Ishikawa (cell line): ENCODE measurements around the gene GAS2L1.

Source experiments
- CEBPB ChIP-seq: IDR thresholded peaks from 2 replicates; pipeline ENCODE4 v1.6.1; 2012
- CREB1 ChIP-seq: IDR thresholded peaks from 2 replicates; pipeline ENCODE4 v1.6.1; 2012; ENCODE audit warnings: low read depth
- EGR1 ChIP-seq: IDR thresholded peaks from 2 replicates; pipeline ENCODE4 v1.6.1; 2012
- EP300 ChIP-seq: IDR thresholded peaks from 2 replicates; pipeline ENCODE4 v1.6.1; 2012; ENCODE audit warnings: borderline replicate concordance
- FOXM1 ChIP-seq: IDR thresholded peaks from 2 replicates; pipeline ENCODE4 v1.6.1; 2012; ENCODE audit warnings: low read depth, borderline replicate concordance
- MAX ChIP-seq: IDR thresholded peaks from 2 replicates; pipeline ENCODE4 v1.6.1; 2012
- NFIC ChIP-seq: IDR thresholded peaks from 2 replicates; pipeline ENCODE4 v1.6.1; 2012
- RAD21 ChIP-seq: IDR thresholded peaks from 2 replicates; pipeline ENCODE4 v1.6.1; 2012; ENCODE audit warnings: low read depth
- REST ChIP-seq: IDR thresholded peaks from 2 replicates; pipeline ENCODE4 v1.6.1; 2012; ENCODE audit warnings: low read depth, mild to moderate bottlenecking
- TAF1 ChIP-seq: IDR thresholded peaks from 2 replicates; pipeline ENCODE4 v1.6.1; 2012; ENCODE audit warnings: low read depth, mild to moderate bottlenecking
- TCF12 ChIP-seq: IDR thresholded peaks from 2 replicates; pipeline ENCODE4 v1.6.1; 2012; ENCODE audit warnings: low read depth
- TEAD4 ChIP-seq: IDR thresholded peaks from 2 replicates; pipeline ENCODE4 v1.6.1; 2012
- YY1 ChIP-seq: IDR thresholded peaks from 2 replicates; pipeline ENCODE4 v1.6.1; 2012; ENCODE audit warnings: low read depth
- ZBTB7A ChIP-seq: IDR thresholded peaks from 2 replicates; pipeline ENCODE4 v1.6.1; 2012; ENCODE audit warnings: low read depth
- TF ChIP-seq, protein P1 (sequence below): IDR thresholded peaks from 2 replicates; pipeline ENCODE4 v1.6.1; 2012

GAS2L1 gene

GRCh38 chr22:29327089-29327764 lies 20.8 kb downstream of the GAS2L1 start:
- TF ChIP-seq MAX = no peak
- TF ChIP-seq YY1 = no peak
- no peak for TF ChIP-seq TAF1
- no peak for TF ChIP-seq EP300
- no peak for TF ChIP-seq CREB1
- TF ChIP-seq RAD21 = no peak
- TF ChIP-seq, protein P1, sequence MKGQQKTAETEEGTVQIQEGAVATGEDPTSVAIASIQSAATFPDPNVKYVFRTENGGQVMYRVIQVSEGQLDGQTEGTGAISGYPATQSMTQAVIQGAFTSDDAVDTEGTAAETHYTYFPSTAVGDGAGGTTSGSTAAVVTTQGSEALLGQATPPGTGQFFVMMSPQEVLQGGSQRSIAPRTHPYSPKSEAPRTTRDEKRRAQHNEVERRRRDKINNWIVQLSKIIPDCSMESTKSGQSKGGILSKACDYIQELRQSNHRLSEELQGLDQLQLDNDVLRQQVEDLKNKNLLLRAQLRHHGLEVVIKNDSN = no peak
- TF ChIP-seq CEBPB = no peak
- TF ChIP-seq EGR1 = no peak
- no peak for TF ChIP-seq ZBTB7A
- TF ChIP-seq REST = no peak
- TF ChIP-seq FOXM1 = no peak
- no peak for TF ChIP-seq NFIC
- no peak for TF ChIP-seq TEAD4
- no peak for TF ChIP-seq TCF12

DNA sequence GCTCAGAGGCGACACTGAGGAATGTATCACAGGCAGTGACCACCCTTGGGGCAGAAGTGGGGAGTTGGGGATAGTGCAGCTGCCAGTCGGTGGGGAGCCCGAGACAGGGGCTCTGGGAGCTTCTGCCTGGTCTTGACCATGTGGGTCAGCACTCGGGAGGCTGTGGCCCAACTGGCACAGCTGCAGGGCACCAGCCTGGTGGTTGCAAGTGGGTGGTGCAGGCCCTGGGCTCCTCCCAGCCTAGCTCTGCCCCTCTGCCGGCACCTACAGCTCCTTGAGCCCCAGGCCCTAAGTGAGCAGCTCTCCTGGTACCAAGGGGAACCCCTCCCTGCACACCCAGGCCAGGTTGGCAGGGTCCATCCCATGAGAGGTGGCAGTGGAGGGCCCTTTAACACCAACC lies 21.6 kb downstream of the GAS2L1 start:
- TF ChIP-seq ZBTB7A (no peak), EGR1 (no peak), CEBPB (no peak), CREB1 (no peak), REST (no peak), TEAD4 (no peak), TAF1 (no peak), NFIC (no peak)

DNA sequence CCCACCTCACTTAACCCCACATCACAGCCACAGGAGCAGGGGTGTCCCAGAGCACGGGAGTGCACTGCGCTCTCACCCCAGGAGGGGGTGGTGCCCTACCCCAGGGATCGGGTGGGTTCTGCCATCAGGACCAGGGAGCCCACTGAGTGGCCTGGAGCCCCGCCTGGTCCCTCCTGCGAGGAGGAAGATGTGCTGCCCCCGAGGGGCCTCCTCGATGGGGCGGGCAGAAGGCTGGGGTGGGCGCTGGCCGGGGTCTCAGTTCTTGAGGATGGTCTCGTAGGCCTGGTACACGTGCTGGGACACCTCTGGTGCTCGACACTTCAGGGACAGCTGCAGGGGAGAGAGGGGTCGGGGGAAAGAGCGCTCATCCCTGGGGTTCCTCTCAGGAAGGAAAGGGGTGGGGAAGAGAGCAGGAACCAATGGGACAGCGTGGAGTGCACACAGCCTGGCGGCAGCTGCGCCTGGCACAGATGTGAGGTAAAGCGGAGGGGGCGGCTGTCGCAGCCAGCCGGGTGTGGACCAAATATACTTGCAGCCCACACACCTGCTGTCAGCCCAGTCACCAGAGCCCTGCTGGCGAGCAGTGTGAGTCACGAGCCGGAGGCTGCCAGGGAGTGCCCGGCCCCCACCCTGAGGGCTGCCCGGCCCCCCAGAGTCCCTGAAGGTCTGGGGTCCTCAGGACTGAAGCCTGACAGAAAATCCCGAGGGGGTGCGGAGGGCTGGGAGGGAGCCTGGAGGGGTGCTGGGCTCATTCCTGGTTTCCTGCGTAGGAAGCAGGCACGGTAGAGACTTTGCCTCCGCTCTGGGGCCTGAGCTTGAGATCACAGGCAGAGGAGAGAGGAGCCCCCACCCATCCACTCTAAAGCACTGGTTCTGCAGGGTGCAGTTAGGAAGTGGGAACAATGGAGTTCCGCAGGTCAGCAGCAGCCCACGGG lies 22.4 kb downstream of the GAS2L1 start:
- TF ChIP-seq MAX = no peak
- TF ChIP-seq ZBTB7A = no peak
- no peak for TF ChIP-seq YY1
- no peak for TF ChIP-seq TAF1
- no peak for TF ChIP-seq RAD21
- no peak for TF ChIP-seq EGR1
- TF ChIP-seq REST = no peak
- no peak for TF ChIP-seq TEAD4
- no peak for TF ChIP-seq EP300
- TF ChIP-seq NFIC = no peak
- no peak for TF ChIP-seq TCF12
- no peak for TF ChIP-seq CREB1
- no peak for TF ChIP-seq FOXM1
- TF ChIP-seq, protein P1 = no peak
- TF ChIP-seq CEBPB = no peak

DNA sequence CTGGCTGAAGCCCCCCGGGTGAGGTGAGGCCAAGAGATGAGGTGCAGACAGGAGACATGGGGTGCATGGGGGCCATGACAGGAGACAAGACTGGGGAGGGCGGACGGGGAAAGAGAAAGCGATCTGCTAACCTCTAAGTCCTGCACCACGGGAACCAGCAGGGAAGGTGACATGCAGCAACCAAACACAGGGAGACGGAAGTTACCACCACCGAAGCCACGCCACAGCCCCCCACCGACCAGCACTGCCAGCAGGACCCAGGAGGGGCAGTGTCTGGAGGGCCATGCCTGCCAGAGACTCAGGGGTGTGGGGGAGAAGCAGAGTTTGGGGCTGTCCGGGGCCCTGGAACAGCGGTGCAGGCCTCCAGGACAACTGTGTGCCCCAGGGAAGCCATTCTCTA lies 23.1 kb downstream of the GAS2L1 start:
- TF ChIP-seq MAX = no peak
- no peak for TF ChIP-seq TCF12
- TF ChIP-seq YY1 = no peak
- TF ChIP-seq, protein P1 = no peak
- no peak for TF ChIP-seq TEAD4
- no peak for TF ChIP-seq EP300
- no peak for TF ChIP-seq CREB1
- no peak for TF ChIP-seq REST
- TF ChIP-seq EGR1 = no peak
- no peak for TF ChIP-seq CEBPB
- no peak for TF ChIP-seq FOXM1
- no peak for TF ChIP-seq NFIC
- TF ChIP-seq ZBTB7A = no peak
